Measurements from ENCODE around the gene LMX1A. TPM values are rescaled to one million over a fixed set of nuclear protein-coding genes. Genes with fewer than 3 reads are reported as not detected.

LMX1A gene
- total RNA-seq, 4 donors from 2014 or later: 0.18 to 0.67 (median 0.38) TPM; not detected in 1

- intact Hi-C loops (cut with DNase I): no loop called here
- DNase-seq: no peak
- H3K9me3 ChIP-seq: no peaks in the 10 kb centered on the region
- TF ChIP-seq, protein P1, sequence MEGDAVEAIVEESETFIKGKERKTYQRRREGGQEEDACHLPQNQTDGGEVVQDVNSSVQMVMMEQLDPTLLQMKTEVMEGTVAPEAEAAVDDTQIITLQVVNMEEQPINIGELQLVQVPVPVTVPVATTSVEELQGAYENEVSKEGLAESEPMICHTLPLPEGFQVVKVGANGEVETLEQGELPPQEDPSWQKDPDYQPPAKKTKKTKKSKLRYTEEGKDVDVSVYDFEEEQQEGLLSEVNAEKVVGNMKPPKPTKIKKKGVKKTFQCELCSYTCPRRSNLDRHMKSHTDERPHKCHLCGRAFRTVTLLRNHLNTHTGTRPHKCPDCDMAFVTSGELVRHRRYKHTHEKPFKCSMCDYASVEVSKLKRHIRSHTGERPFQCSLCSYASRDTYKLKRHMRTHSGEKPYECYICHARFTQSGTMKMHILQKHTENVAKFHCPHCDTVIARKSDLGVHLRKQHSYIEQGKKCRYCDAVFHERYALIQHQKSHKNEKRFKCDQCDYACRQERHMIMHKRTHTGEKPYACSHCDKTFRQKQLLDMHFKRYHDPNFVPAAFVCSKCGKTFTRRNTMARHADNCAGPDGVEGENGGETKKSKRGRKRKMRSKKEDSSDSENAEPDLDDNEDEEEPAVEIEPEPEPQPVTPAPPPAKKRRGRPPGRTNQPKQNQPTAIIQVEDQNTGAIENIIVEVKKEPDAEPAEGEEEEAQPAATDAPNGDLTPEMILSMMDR (IDR thresholded peaks at IDR 0.05): no peak
- no peak for TF ChIP-seq POLR2A (IDR thresholded peaks at IDR 0.05)
- H3K4me3 ChIP-seq: no peak overlapping the region
- H3K27ac ChIP-seq: no peak overlapping the region
- H3K36me3 ChIP-seq: no peaks in the 10 kb centered on the region
- peaks cover 0 to 8% (median 0%) of the 10 kb centered on the region in 3 donors for H3K4me1 ChIP-seq
- peaks cover 0 to 78% (median 3%) of the 10 kb centered on the region in 4 donors for H3K27me3 ChIP-seq
- WGBS, 2 donors: 54 to 77% methylated on average over 2 of the region's 2 CpGs
These were observed 14.3 kb downstream of the LMX1A start for GRCh38 chr1:165342168-165342567.

- intact Hi-C loops (cut with DNase I): no loop called here
- H3K36me3 ChIP-seq: no peaks in the 10 kb centered on the region
- no peak overlapping the region for H3K27ac ChIP-seq
- H3K9me3 ChIP-seq: no peaks in the 10 kb centered on the region
- peaks cover 0 to 8% (median 0%) of the 10 kb centered on the region in 3 donors for H3K4me1 ChIP-seq
- H3K4me3 ChIP-seq: no peak overlapping the region
- no peak for TF ChIP-seq POLR2A (IDR thresholded peaks at IDR 0.05)
- DNase-seq: no peak
- H3K27me3 ChIP-seq: peaks cover 0 to 53% (median 0%) of the 10 kb centered on the region in 4 donors
- 80 to 93% methylated on average over 5 of the region's 5 CpGs for WGBS, 2 donors
These were observed 17.4 kb downstream of the LMX1A start for GRCh38 chr1:165339164-165339563.

DNA sequence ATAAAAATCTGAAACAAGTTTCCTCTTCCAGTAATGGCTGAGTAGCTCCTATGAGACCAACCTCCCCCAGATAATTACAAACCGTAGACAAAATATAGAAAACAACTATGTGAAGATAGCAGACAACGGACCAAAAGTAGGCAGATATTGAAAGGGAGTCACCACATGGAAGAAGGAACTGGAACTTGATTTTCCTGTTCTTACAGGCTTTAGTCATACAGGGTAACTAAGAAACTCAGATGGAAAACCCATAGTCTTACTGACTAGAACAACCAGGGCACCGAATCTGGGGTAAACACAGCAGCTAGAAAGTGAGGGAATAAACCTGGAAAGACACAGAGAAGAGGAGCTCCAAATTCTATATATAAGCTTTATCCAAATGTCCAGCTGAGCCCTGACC, 26.0 kb downstream of the LMX1A start:
- Histone ChIP-seq H3K27me3 (peaks cover 0 to 31% (median 0%) of the 10 kb centered on the region in 4 donors), H3K36me3 (no peaks in the 10 kb centered on the region), H3K4me1 (no peaks in the 10 kb centered on the region), H3K9me3 (no peaks in the 10 kb centered on the region), H3K4me3 (no peak overlapping the region), H3K27ac (no peak overlapping the region)
- DNase-seq: no peak
- intact Hi-C loops (cut with DNase I): no loop called here
- TF ChIP-seq POLR2A (IDR thresholded peaks at IDR 0.05): no peak
- TF ChIP-seq, protein P1 (IDR thresholded peaks at IDR 0.05): no peak
- WGBS, 2 donors: 34 to 52% methylated on average over 3 of the region's 3 CpGs

GRCh38 chr1:165329104-165329503, 27.4 kb downstream of the LMX1A start:
- Histone ChIP-seq H3K9me3 (no peaks in the 10 kb centered on the region), H3K27me3 (peaks cover 0 to 45% (median 0%) of the 10 kb centered on the region in 4 donors), H3K36me3 (no peaks in the 10 kb centered on the region), H3K4me3 (no peak overlapping the region), H3K27ac (no peak overlapping the region), H3K4me1 (no peaks in the 10 kb centered on the region)
- TF ChIP-seq, protein P1 (IDR thresholded peaks at IDR 0.05): no peak
- no peak for TF ChIP-seq POLR2A (IDR thresholded peaks at IDR 0.05)
- intact Hi-C loops (cut with DNase I): no loop called here
- 71 to 76% methylated on average over 5 of the region's 5 CpGs for WGBS, 2 donors
- no peak for DNase-seq

GRCh38 chr1:165328136-165328535, 28.4 kb downstream of the LMX1A start:
- Histone ChIP-seq H3K4me1 (no peaks in the 10 kb centered on the region), H3K36me3 (no peaks in the 10 kb centered on the region), H3K27ac (no peak overlapping the region), H3K4me3 (no peak overlapping the region), H3K9me3 (no peaks in the 10 kb centered on the region), H3K27me3 (peaks cover 0 to 47% (median 0%) of the 10 kb centered on the region in 4 donors)
- DNase-seq: no peak
- no peak for TF ChIP-seq POLR2A (IDR thresholded peaks at IDR 0.05)
- TF ChIP-seq, protein P1 (IDR thresholded peaks at IDR 0.05): no peak
- 65 to 82% methylated on average over 3 of the region's 3 CpGs for WGBS, 2 donors
- intact Hi-C loops (cut with DNase I): no loop called here

DNA sequence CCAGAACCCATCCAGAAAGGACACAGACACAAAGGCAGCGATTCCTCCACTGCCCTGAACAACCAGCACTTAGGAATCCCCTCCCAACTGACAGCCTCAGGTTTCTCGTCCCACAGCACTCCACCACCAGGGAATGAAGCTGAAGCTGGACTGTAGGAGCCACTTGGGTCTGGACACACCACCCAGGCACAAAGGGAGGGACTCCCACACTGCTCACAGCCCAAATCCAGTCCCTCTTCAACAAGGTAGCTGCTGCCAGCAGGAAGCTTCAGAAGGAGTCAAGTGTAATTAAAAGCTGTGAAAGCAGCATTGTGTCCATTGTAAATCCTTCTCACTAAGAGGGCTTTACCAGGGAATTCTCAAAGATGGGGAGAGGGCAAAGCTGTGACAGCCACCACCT, 29.0 kb downstream of the LMX1A start:
- intact Hi-C loops (cut with DNase I): no loop called here
- peaks cover 0 to 47% (median 0%) of the 10 kb centered on the region in 4 donors for H3K27me3 ChIP-seq
- WGBS, 2 donors: 100% methylated on average over 1 of the region's 2 CpGs

More for the DNA sequence above, 29.0 kb downstream of the LMX1A start:
- Histone ChIP-seq H3K4me3 (no peak overlapping the region), H3K4me1 (no peaks in the 10 kb centered on the region), H3K9me3 (no peaks in the 10 kb centered on the region), H3K27ac (no peak overlapping the region), H3K36me3 (no peaks in the 10 kb centered on the region)
- no peak for DNase-seq
- no peak for TF ChIP-seq POLR2A (IDR thresholded peaks at IDR 0.05)
- TF ChIP-seq, protein P1 (IDR thresholded peaks at IDR 0.05): no peak

Measured in esophagus squamous epithelium (tissue), 5 donors.